HepG2 (cell line): Measurements from ENCODE around the gene DNAJC21. TPM values are rescaled to one million over a fixed set of nuclear protein-coding genes. Genes with fewer than 3 reads are reported as not detected.

Source experiments
- AGO1 ChIP-seq: fragments of 200-400 bp; formaldehyde crosslinking; IDR thresholded peaks from 2 replicates; pipeline ENCODE4 v1.6.1; 2017; ENCODE audit warnings: mild to moderate bottlenecking, low read depth, low read length, moderate library complexity; ENCODE audit not compliant: poor library complexity, severe bottlenecking
- ARHGAP35 ChIP-seq: sonication (generic); formaldehyde crosslinking; IDR thresholded peaks from 2 replicates; pipeline ENCODE4 v1.9.0; 2022; ENCODE audit warnings: mild to moderate bottlenecking, inconsistent platforms, moderate library complexity, missing genetic modification reagents, borderline replicate concordance
- CBX2 ChIP-seq, 2 experiments: fragments of 200-600 bp in 1 of 2; sonication (generic); formaldehyde crosslinking in 1 of 2; IDR thresholded peaks; 2 replicates each; pipeline versions ENCODE4 v1.7.0 to v1.8.1; 2018 to 2022; ENCODE audit warnings: low read depth in 2 of 2, low read length in 1 of 2, mild to moderate bottlenecking in 1 of 2, missing genetic modification reagents in 1 of 2
- CHCHD3 ChIP-seq: sonication (generic); formaldehyde crosslinking; IDR thresholded peaks from 2 replicates; pipeline ENCODE4 v1.8.0; 2022; ENCODE audit warnings: mild to moderate bottlenecking, missing genetic modification reagents, moderate library complexity
- GMEB2 ChIP-seq: IDR thresholded peaks from 2 replicates; pipeline ENCODE4 v1.6.1; 2016; ENCODE audit warnings: missing biosample characterization, missing genetic modification reagents, low read depth
- MED1 ChIP-seq: sonication (generic); formaldehyde crosslinking; IDR thresholded peaks from 2 replicates; pipeline ENCODE4 v1.4.0; 2020; ENCODE audit warnings: missing genetic modification reagents
- NR2C2 ChIP-seq: sonication (generic); formaldehyde crosslinking; IDR thresholded peaks from 2 replicates; pipeline ENCODE4 v1.4.0; 2020; ENCODE audit warnings: missing genetic modification reagents, mild to moderate bottlenecking, moderate library complexity, borderline replicate concordance
- PAF1 ChIP-seq: IDR thresholded peaks from 2 replicates; pipeline ENCODE4 v1.6.1; 2016; ENCODE audit warnings: missing genetic modification reagents, missing compliant biosample characterization
- SAFB2 ChIP-seq: sonication (generic); formaldehyde crosslinking; IDR thresholded peaks from 2 replicates; pipeline ENCODE4 v1.5.1; 2020; ENCODE audit warnings: missing genetic modification reagents, low read depth, mild to moderate bottlenecking, borderline replicate concordance
- SKIL ChIP-seq: sonication (generic); formaldehyde crosslinking; IDR thresholded peaks from 2 replicates; pipeline ENCODE4 v1.8.0; 2022; ENCODE audit warnings: missing genetic modification reagents, mild to moderate bottlenecking, moderate library complexity, borderline replicate concordance
- TOE1 ChIP-seq: sonication (generic); formaldehyde crosslinking; IDR thresholded peaks from 2 replicates; pipeline ENCODE4 v1.4.0; 2020; ENCODE audit warnings: mild to moderate bottlenecking, missing genetic modification reagents
- ZEB1 ChIP-seq: IDR thresholded peaks from 2 replicates; pipeline ENCODE4 v1.6.1; 2012; ENCODE audit warnings: mild to moderate bottlenecking, low read depth, inconsistent platforms; ENCODE audit not compliant: insufficient replicate concordance
- ZNF205 ChIP-seq: IDR thresholded peaks from 2 replicates; pipeline ENCODE4 v1.6.1; 2018; ENCODE audit warnings: missing biosample characterization, missing genetic modification reagents
- ZNF280D ChIP-seq: sonication (generic); formaldehyde crosslinking; IDR thresholded peaks from 2 replicates; pipeline ENCODE4 v1.5.1; 2020; ENCODE audit warnings: mild to moderate bottlenecking, missing genetic modification reagents
- ZNF660 ChIP-seq: sonication (generic); formaldehyde crosslinking; IDR thresholded peaks from 2 replicates; pipeline ENCODE4 v1.5.1; 2020; ENCODE audit warnings: mild to moderate bottlenecking, low read depth, missing genetic modification reagents, borderline replicate concordance
- ZNF670 ChIP-seq: sonication (generic); formaldehyde crosslinking; IDR thresholded peaks from 2 replicates; pipeline ENCODE4 v1.8.0; 2022; ENCODE audit warnings: mild to moderate bottlenecking, missing genetic modification reagents, borderline replicate concordance
- ZNF780A ChIP-seq: sonication (generic); formaldehyde crosslinking; IDR thresholded peaks from 2 replicates; pipeline ENCODE4 v1.8.0; 2022; ENCODE audit warnings: mild to moderate bottlenecking, missing genetic modification reagents, moderate library complexity
- polyA plus RNA-seq, 8 experiments: library from polyadenylated mRNA; depleted of rRNA in 3 of 8; stranded (reverse) in 7 of 8; unstranded in 1 of 8; fragments of >200 nt; fragmentation: Illumina TruSeq in 4 of 8; extraction: Trizol in 4 of 8; gene quantifications; 2 replicates each; pipeline versions ENCODE4 v1.2.1 to v1.2.3, GENCODE V29; 2011 to 2016; ENCODE audit warnings: low read depth in 4 of 8, missing spikeins in 1 of 8, mixed read lengths in 1 of 8; ENCODE audit not compliant: insufficient read depth in 1 of 8
- total RNA-seq, 5 experiments: library from RNA; depleted of rRNA; stranded (reverse); fragments of >200 nt; fragmentation: Illumina TruSeq; extraction: Trizol; gene quantifications; 2 replicates each; pipeline ENCODE4 v1.2.3, GENCODE V29; 2016; ENCODE audit warnings: low read depth in 1 of 5

The DNAJC21 gene
- total and polyA plus RNA-seq, 2 of the 13 experiments (the other 11 are each of a cell fraction or from before 2014, with no cell fraction given): 10.9 to 41.6 TPM

DNA sequence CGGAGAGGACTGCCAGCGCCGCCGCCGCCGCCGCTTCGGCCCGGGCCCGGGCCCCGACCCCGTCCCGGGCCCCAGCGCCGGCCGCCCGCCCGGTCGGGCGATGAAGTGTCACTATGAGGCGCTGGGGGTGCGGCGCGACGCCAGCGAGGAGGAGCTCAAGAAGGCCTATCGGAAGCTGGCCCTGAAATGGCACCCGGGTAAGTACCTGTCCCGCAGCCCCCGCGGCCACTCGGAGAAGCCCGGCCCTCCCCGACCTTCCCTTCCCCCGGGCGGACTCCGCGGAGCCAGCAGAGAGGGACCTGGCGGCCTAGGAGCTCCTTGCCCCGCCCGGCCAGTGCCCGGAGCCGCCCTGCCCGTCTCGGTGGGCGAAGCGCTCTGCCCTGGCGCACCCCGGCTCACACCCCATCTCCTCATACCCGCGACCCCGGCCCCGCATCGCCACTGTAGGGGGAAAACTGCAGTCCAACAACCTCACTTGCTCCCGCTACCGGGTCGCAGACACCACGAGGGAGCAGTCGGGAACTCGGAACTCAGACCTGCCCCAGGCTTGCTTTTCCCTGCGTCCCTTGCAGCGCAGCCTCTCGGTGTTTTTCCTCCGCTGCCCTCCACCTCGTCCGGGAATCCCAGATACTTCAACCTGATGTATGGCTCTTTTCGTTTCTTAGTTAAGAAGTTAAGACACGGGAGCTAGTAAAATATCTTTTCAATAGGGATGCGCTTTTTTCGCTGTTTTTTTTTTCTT, 532 bp downstream of the DNAJC21 start (continued):
- TF ChIP-seq NR2C2 (no peak), SKIL (CRISPR knock-in tag) (no peak), ZNF660 (CRISPR knock-in tag) (no peak), CBX2 (IDR thresholded peaks at IDR 0.05; ENCODE audit: low read depth, low read length) (no peak), CBX2 (CRISPR knock-in tag; IDR thresholded peaks at IDR 0.05; ENCODE audit: low read depth) (no peak), ZNF205 (CRISPR knock-in tag) (peak; percentile 76), AGO1 (no peak), GMEB2 (CRISPR knock-in tag) (no peak), MED1 (CRISPR knock-in tag) (0 out of 2 replicates have a peak, but pooled peaks have one; percentile 38), ZNF670 (CRISPR knock-in tag) (no peak), TOE1 (CRISPR knock-in tag) (no peak), PAF1 (CRISPR knock-in tag) (no peak), SAFB2 (CRISPR knock-in tag) (no peak), ZNF780A (CRISPR knock-in tag) (no peak), ZEB1 (no peak), ZNF280D (CRISPR knock-in tag) (no peak), ARHGAP35 (CRISPR knock-in tag) (peak; percentile 86), CHCHD3 (no peak)
